ENCODE data around the gene SGCD. TPM values are rescaled to one million over a fixed set of nuclear protein-coding genes. Genes with fewer than 3 reads are reported as not detected.

SGCD gene
- total RNA-seq, 2 experiments from 2014 or later = not detected

DNA sequence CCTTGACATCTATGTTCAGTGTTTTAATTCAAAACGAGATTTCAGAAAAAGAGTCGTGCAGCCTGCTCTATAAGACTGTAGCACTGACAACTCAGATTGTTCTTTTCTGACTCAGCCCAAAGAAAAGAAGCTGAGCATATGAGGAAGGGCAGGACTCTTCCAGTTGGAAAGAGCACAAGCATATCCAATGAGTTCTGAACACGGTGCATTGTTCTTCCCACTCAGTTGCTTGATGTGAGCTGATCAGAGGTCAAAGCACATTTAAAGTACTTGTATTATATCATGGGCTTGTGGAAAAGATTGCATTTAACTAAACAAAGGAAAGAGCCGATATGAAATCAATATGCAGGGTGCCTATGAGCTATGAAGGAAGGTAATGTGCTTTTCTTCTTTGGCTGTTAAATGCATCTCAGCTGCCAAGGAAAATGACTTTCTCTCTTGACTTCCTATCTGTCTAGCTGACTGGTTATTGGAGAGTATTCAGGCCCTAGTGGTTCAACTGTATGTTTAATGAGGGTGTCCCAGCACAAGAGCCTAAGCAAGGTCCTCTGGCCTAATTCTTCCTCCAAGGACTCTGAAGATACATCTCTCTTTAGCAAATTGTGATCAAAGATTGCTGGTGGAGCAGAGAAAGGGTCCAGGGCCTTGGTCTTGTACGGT lies 296.5 kb downstream of the SGCD start:
- intact Hi-C loops (cut with micrococcal nuclease) = no loop called here
- Mint-ChIP-seq H3K4me3 (no peak overlapping the region), H3K36me3 (ENCODE audit: low read depth) (no peaks in the 10 kb centered on the region), H3K27me3 (no peaks in the 10 kb centered on the region), H3K4me1 (ENCODE audit: low read depth) (peaks cover 2% of the 10 kb centered on the region), H3K27ac (no peak overlapping the region), H3K9me3 (no peaks in the 10 kb centered on the region)
- ATAC-seq (no peak), DNase-seq (no peak)
- TF ChIP-seq, protein P1, sequence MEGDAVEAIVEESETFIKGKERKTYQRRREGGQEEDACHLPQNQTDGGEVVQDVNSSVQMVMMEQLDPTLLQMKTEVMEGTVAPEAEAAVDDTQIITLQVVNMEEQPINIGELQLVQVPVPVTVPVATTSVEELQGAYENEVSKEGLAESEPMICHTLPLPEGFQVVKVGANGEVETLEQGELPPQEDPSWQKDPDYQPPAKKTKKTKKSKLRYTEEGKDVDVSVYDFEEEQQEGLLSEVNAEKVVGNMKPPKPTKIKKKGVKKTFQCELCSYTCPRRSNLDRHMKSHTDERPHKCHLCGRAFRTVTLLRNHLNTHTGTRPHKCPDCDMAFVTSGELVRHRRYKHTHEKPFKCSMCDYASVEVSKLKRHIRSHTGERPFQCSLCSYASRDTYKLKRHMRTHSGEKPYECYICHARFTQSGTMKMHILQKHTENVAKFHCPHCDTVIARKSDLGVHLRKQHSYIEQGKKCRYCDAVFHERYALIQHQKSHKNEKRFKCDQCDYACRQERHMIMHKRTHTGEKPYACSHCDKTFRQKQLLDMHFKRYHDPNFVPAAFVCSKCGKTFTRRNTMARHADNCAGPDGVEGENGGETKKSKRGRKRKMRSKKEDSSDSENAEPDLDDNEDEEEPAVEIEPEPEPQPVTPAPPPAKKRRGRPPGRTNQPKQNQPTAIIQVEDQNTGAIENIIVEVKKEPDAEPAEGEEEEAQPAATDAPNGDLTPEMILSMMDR (IDR thresholded peaks at IDR 0.05) = no peak
- CTCF ChIA-PET = no interaction called here
- POLR2A ChIA-PET = no interaction called here

- POLR2A ChIA-PET = no interaction called here
Observed at GRCh38 chr5:156624686-156625085, 297.7 kb downstream of the SGCD start.

GRCh38 chr5:156628421-156628820 lies 301.5 kb downstream of the SGCD start:
- Mint-ChIP-seq H3K27me3 (no peaks in the 10 kb centered on the region), H3K36me3 (ENCODE audit: low read depth) (no peaks in the 10 kb centered on the region), H3K9me3 (no peaks in the 10 kb centered on the region), H3K4me3 (no peak overlapping the region), H3K27ac (no peak overlapping the region), H3K4me1 (ENCODE audit: low read depth) (peaks cover 6% of the 10 kb centered on the region)
- POLR2A ChIA-PET = no interaction called here
- TF ChIP-seq, protein P1 (IDR thresholded peaks at IDR 0.05) = no peak
- CTCF ChIA-PET = no interaction called here
- DNase-seq = no peak
- intact Hi-C loops (cut with micrococcal nuclease) = no loop called here
- no peak for ATAC-seq

More at GRCh38 chr5:156624686-156625085, 297.7 kb downstream of the SGCD start:
- TF ChIP-seq, protein P1 (IDR thresholded peaks at IDR 0.05) = no peak
- H3K27me3 Mint-ChIP-seq = no peaks in the 10 kb centered on the region
- DNase-seq (no peak), ATAC-seq (no peak)
- intact Hi-C loops (cut with micrococcal nuclease) = no loop called here
- H3K27ac Mint-ChIP-seq = no peak overlapping the region
- no peaks in the 10 kb centered on the region for H3K9me3 Mint-ChIP-seq
- peaks cover 6% of the 10 kb centered on the region for H3K4me1 Mint-ChIP-seq (ENCODE audit: low read depth)
- H3K36me3 Mint-ChIP-seq (ENCODE audit: low read depth) = no peaks in the 10 kb centered on the region
- CTCF ChIA-PET = no interaction called here
- no peak overlapping the region for H3K4me3 Mint-ChIP-seq

DNA sequence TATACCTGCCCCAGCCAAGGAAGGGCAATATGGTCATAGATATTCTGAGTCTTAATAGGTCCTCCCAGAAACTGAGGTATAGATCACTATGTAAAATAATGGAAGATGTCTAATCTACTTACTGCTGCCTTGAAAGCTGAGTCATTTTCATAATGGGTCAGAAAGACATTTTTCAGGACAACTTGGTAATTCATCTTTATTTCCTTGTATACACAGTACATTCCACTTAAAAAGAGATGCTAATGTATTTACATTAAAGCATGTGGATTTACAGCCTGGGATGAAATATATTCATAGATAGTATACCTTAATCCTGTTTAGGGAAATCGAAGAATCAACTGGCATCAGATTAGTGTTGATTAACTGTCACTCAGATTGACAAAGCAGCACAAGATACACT lies 304.0 kb downstream of the SGCD start:
- ATAC-seq = no peak
- Mint-ChIP-seq H3K27me3 (no peaks in the 10 kb centered on the region), H3K36me3 (ENCODE audit: low read depth) (no peaks in the 10 kb centered on the region), H3K9me3 (no peaks in the 10 kb centered on the region), H3K27ac (no peak overlapping the region), H3K4me3 (no peak overlapping the region), H3K4me1 (ENCODE audit: low read depth) (peaks cover 6% of the 10 kb centered on the region)
- no peak for DNase-seq
- ChIA-PET CTCF (no interaction called here), POLR2A (no interaction called here)
- intact Hi-C loops (cut with micrococcal nuclease) = no loop called here
- TF ChIP-seq, protein P1 (IDR thresholded peaks at IDR 0.05) = no peak

DNA sequence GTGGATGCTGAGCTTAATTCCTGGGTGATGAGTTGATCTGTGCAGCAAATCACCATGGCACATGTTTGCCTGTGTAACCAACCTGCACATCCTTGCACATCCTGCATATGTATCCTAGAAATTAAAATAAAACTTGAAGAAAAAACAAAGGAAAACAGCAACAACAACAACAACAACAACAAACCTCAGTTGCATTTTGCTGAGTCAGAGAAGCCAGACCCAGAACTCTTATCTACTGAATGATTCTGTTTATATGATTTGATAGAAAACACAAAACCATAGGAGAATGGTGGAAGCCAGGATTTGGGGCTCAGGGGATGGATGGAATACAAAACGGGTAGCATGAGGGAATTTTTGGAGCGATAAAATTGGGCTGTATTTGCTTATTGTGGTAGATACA lies 307.3 kb downstream of the SGCD start:
- intact Hi-C loops (cut with micrococcal nuclease) = no loop called here
- TF ChIP-seq, protein P1 (IDR thresholded peaks at IDR 0.05) = no peak
- Mint-ChIP-seq H3K27me3 (no peaks in the 10 kb centered on the region), H3K36me3 (ENCODE audit: low read depth) (no peaks in the 10 kb centered on the region), H3K9me3 (no peaks in the 10 kb centered on the region), H3K27ac (no peak overlapping the region), H3K4me1 (ENCODE audit: low read depth) (no peaks in the 10 kb centered on the region), H3K4me3 (no peak overlapping the region)
- ATAC-seq (no peak), DNase-seq (no peak)
- ChIA-PET CTCF (no interaction called here), POLR2A (no interaction called here)

Measured in activated CD8-positive, alpha-beta T cell treated with anti-CD3 and anti-CD28 coated beads for 36 hours (primary cell).